GF-D8 (cell line): ENCODE measurements around the gene PLSCR2.
"Not testable (repeated sequence)": the region's sequence is repeated elsewhere in the genome, so short reads cannot be mapped to it uniquely, and the experiment has no call there.

ENCODE experiments used
- DNase-seq: peaks from one replicate; lab custom pipeline; 2025; lab: John Stamatoyannopoulos, UW

Gene PLSCR2, protein sequence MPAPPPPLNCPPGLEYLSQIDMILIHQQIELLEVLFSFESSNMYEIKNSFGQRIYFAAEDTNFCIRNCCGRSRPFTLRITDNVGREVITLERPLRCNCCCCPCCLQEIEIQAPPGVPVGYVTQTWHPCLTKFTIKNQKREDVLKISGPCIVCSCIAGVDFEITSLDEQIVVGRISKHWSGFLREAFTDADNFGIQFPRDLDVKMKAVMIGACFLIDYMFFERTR

DNA sequence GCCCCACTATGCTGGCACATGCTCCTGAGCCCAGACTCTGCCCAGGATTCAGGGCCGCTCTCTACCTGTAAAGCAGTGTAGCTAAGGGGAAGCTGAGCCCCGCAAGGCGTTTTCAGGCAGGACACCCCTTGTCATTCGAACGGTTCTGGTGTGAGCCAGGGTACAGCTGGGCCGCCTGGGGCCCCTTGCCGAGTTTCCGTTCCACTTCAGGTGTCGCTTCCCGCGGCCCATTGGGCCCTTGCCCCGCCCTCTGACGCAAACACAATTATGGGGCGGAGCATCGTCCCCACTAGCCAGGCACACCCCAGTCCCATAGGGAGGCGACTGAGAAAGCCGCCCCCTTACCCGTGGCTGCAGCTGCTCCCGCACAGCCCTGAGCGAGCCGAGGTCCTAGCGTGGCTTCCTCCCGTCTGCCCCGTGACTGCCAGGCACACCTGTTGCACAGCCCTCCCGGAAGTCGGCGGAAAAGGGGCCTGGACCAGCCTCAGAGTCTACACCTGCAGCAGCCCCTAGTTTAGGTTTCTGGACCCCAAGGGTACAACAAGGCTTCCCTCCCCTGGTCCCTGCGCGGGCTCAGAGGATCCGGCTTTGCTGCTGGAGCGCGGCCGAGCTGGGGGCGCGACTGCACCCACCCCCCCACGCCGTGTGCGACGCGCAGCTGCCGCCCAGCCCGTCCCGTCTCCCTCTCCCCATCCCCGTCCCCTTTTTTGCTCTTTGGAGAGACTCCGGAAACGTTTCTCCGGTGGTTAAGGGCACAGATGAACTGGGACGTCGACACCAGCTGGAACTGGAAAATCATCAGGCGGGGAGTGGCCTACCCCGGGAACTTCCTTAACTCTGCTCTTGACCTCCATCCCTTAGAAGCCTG is at the start of gene PLSCR2:
Gene PLSCR2, minus strand, starts transcription at position 412 of the 868 bp plus-strand sequence. CDS start 9,657 bp downstream, outside the sequence.
- DNase-seq = no peak

DNA sequence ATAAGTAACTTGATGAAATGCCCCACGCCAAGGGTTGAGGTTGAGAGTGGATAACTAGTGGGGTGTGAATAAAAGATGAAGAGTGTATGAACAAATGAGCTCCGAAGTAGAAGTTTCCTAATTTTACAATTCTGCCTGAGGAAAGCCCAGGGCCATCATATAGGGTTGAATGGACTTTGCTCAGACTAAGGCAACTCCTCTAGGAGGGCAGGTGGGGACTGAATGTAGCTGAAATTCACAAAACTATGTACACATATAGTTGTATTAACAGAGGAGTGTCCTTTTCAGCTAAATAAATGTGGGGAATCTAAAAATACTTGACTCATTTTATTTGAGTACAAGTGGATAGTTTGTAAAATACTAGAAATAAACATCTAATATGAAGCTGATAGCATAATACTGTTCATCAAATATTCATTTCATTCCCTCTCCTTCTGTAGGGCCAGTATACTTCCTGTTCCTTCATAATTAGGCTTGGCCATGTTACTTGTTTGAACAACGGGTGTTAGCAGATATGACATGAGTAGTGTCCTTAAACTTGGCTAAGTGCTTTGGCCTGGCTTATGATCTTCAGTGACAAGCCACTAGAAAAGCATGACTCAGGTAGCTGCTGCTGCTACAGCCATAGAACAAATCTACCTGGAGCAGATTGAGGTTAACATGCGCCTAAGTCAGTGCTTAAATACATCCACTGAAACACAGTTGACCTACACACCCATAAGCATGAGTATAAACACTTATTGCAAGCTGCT is 48.5 kb upstream of the PLSCR2 start:
- DNase-seq = no peak

DNA sequence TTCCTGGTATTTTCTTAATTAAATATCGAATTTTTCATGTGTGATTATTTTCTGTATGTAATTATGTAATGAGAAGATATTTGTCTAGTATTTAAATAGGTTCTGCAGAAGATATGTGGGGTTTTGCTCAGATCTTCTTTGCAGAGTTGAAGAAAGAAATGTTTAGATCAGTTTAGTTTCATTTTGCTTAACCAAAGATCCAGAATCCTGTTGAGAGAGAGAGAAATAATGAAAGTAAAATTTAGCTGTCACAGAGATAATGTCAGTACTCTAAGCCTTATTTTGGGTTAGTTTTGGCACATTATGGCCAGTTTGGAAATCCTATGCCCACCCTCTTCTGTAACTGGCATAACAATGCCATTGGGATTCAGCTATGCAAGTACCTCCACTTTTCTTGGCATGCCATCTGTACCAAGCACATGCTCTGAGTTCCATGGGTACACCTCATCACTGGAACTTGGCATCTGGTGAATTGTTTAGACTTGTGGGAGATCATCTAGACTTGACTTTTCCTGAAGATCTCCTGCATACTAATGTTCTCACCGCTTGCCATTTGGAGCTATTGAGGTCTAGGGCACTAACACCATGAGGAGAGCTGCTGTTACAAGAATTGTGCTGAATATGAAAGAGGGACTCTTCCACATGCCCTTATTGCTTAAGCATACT is 44.2 kb upstream of the PLSCR2 start:
- DNase-seq = no peak

DNA sequence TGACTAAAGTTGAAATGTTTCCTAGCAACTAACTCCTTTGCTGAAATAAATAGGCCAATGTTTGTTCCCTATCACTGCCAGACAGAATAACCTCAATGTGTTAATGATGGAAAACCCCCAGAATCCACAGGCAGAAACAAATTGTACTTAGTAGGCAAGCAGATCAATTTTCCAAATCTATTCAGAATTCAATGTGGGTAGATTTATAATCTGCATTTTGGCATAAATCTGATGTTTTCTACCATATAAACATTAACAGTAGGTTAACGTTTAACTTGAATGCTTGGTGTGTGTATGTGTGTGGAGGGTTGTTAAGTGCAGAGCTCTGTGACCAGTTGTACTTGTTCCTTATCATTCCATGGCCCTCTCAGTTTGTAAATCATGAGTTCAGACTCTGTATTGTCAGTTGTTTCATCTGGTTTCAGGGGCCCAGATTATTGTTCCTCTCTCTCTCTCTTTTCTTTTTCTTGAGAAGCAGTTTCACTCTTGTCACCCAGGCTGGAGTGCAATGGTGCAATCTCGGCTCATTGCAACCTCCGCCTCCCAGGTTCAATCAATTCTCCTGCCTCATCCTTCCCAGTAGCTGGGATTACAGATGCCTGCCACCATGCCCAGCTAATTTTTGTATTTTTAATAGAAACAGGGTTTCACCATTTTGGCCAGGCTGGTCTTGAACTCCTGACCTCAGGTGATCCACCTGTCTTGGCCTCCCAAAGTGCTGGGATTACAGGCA is 42.2 kb upstream of the PLSCR2 start:
- no peak for DNase-seq

DNA sequence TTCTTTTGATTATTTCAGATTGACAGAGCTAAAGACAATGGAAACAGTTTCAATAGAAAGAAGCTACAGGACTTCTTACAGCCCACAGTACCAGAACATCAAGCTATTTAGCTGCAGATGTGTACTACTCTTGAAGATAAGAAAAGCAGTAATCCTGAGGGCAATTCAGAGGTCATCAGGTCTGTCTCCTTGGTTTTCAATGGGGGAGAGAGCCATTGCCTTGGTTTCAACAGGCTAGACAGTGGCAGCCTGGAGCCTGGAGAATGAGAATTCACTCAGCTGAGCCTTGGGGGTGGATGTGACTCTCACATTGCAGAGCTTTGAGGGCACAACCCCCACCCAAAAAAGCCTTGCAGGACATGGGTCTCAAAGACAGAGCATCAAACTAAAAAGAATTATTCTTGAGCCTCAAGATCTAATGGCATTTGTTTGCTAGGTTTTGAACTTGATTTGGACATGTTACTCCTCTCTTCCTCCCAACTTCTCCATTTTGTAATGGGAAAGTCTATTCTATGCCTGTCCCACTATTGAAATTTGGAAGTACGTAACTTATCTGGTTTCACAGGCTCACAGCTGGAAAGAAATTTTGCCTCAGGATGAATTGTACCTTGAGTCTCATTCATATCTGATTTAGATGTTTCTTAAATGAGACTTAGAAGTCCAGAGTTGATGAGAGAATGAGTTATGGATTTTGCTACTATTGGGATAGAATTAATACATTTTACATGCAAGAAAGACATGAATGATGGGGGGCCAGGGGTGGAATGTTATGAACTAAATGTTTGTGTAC is 38.2 kb upstream of the PLSCR2 start:
- no peak for DNase-seq

DNA sequence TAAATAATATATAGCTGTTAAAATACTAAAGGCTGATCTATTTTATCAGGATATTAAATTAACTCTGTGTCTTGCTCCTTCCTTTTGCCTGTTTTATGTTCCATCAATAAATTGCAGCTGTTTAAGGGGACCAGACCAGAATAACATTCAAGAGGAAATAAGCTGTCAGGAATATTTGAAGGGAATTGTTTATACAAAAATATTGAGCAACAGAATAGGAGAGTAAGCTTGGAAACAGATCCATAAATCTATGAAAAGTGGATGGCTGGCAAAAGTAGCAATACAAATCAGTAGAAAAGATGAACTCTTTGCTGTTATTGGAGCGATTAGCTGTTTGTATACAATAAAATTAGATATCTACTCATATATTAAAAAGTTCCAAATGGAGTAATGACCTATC is 36.2 kb upstream of the PLSCR2 start:
- DNase-seq = no peak

DNA sequence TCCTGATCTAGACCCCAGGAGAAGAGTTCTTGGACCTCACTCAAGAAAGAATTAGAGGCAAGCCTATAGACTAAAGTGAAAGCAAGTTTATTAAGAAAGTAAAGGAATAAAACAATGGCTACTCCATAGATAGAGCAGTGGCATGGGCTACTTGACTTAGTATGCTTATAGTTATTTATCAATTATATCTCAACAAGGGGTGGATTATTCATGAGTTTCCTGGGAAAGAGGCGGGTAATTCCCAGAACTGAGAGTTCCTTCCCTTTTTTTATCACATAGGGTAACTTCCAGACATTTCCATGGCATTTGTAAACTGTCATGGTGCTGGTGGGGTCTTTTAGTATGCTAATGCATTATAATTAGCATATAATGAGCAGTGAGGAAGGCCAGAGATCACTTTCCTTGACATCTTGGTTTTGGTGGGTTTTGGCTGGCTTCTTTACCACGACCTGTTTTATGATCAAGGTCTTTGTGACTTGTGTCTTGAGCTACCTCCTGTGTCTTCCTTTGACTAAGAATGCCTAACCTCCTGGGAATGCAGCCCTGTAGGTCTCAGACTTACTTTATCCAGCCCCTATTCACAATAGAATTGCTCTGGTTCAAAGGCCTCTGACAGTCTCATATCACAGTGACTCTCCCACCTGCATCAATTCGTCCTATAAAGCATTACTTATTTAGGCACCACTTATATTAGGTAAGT is 35.3 kb upstream of the PLSCR2 start:
- no peak for DNase-seq

DNA sequence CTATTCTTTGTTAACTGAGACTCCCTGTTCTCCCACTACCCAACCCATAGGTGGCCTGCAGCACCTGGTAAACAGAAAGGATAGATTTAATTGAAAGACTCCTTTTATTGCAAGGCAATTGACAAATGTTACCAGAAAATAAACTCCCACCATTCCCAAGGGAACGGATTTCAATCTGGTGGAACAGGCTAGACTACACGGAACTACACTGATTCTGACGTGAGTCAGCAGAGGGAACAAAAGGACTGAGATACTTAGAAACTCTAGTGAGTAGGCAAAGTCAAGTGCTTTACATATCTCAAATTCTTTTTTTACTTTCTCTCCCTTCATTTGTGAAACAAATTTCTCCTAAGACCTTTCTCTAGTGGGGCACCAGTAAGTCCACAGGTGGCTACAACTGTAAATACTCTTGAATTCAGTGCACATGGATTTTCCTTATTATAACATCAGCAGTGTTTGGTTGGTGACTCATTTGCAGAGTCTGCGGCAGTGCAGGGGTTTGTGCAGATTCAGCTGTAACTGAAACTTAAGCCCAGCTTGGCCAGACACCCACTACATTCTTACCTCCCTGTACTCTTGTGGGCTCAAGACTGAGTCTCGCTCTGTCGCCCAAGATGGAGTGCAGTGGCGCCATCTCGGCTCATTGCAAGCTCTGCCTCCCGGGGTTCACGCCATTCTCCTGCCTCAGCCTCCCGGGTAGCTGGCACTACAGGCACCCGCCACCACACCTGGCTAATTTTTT is 34.3 kb upstream of the PLSCR2 start:
- no peak for DNase-seq

DNA sequence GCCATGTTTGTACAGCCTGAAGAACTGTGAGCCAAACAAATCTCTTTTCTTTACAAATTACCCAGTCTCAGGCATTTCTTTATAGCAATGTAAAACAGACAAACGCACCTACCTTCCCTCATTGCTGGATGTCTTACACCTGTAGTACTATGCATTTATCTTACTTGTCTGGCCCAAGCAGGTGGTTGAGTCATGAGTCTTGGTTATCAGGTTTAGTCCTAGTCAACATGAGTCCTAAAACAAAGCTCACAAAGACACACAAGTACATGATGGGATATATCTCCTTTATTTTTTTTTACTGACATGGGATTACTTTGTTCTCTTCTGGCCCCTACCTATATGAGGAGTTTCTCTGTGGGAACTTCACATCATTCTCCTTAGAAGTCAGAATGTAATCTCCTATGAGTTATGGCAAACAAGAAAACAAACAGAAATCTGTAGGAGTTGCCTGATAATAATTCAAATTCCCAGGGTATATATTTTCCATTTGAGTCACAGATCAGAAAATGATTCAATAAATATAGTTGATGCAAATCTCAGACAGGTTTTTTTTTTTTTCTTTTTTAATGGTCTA is 33.6 kb upstream of the PLSCR2 start:
- no peak for DNase-seq

DNA sequence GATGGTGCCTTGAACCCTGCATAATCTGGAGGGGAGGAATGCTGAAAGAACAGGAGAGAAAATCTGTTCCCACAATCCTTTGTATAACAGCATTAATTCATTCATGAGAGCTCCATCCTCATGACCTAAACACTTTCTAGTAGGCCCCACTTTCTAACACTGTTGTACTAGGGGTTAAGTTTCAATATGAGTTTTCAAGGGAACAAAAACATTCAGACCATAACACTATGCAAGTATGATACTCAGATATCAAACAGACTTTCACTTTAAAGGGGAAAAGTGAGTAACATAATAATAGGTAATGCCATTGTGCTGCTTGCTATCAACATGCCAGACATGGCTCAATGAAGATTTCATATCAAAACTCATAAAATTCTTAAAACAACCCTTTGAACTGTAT is 32.4 kb upstream of the PLSCR2 start:
- no peak for DNase-seq

DNA sequence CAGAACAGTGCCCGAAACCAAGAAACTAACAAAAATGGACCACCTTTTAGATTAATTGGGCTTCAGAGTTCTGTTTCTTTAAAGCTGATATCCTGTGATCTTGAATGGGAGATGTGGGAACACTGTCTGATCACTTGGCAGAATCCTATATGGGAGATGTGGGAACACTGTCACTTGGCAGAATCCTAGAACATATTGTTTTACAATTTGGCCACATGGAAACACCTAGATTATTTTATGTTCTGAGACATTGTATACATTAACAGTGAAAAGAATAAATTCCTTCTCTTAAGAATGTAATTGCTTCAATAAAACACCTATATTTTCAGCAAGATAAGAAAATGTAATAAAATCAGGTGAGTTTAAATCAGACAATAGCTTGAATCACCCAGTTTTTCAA is 30.3 kb upstream of the PLSCR2 start:
- no peak for DNase-seq

DNA sequence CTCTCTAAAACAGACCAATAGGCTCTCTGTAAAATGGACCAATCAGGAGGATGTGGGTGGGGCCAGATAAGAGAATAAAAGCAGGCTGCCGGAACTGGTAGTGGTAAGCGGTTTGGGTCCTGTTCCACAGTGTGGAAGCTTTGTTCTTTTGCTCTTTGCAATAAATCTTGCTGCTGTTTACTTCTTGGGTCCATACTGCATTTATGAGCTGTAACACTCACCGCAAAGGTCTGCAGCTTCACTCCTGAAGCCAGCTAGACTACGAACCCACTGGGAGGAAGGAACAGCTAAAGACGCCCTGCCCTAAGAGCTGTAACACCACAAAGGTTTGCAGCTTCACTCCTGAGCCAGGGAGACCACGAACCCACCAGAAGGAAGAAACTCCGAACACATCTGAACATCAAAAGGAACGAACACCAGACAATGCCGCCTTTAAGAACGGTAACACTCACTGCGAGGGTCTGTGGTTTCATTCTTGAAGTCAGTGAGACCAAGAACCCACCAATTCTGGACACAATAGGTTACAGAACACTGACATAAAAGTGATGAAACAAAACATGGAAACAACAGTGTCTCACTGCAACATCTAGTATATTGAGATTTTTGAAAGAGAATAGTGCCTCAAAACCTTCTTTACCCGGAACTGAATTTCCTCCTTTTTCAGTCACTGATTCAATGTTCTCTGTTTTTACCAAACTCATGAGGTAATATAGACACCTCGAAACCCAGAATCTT is 28.8 kb upstream of the PLSCR2 start:
- DNase-seq = no peak

DNA sequence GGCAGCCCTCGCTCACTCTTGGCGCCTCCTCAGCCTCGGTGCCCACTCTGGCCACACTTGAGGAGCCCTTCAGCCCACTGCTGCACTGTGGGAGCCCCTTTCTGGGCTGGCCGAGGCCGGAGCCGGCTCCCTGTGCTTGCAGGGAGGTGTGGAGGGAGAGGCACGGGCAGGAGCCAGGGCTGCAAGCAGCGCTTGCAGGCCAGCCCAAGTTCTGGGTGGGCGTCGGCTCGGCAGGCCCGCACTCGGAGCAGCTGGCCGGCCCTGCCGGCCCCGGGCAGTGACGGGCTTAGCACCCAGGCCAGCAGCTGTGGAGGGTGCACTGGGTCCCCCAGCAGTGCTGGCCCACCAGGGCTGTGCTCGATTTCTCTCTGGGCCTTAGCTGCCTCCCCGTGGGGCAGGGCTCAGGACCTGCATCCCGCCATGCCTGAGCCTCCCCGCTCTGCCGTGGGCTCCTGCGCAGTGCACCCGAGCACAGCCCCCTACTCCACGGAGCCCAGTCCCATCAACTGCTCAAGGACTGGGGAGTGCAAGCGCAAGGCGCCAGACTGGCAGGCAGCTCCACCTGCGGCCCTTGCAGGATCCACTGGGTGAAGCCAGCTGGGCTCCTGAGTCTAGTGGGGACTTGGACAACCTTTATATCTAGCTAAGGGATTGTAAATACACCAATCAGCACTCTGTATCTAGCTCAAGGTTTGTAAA is 27.9 kb upstream of the PLSCR2 start:
- not testable (repeated sequence) for DNase-seq

DNA sequence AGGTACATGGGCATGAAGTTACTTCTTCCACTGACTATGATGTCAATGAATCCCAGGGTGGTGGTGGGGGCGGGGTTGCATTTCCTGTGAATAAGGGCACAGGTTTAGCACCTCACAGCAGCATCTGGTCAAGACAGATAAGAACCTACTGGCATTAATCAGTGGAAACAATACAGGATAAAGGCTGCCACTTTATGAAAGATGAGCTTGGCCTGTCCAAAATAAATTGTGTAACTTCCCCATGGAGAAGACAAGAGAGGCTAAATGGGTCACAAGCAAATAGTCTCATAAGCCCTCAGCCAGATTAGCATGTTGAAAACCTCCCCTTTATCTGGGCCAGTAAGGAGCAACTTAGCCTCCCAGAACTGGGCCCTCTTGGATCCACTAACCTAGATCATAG is 27.4 kb upstream of the PLSCR2 start:
- DNase-seq = no peak

DNA sequence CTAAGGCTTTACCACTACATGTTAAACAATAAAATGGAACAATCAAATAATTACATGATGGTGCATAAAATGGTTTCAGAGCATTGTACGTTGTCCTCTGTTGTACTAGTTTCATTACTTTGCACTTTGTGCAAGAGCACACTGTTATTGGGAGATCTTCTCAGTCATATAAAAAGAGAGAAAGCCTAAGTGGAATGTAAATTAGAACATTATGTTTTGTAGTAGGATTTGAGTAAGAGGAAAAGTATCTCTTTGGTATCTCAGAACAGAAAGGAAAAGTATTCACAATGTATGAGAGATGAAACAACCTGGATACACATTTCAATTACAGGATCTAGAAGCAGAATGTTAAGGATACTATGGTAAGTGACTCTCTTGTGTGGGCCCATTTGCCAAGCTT is 26.9 kb upstream of the PLSCR2 start:
- no peak for DNase-seq

DNA sequence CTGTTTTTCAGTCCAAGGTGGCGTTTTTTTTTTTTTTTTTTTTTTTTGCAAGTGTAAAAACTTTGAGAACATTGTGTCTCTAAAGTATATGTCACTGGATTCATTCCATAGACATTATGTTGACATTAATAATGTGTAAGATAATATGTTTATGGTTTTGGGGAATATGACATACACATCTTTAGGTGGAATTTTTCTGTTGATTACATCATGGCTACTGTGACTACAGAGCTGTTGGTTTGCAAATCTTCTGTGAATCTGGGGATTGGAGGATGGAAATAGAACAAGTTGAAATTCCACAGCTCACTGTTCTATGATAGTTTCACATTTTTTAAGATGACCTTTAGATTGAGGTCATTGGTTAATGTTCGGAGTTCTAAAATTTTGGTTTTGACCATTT is 24.4 kb upstream of the PLSCR2 start:
- DNase-seq = no peak

DNA sequence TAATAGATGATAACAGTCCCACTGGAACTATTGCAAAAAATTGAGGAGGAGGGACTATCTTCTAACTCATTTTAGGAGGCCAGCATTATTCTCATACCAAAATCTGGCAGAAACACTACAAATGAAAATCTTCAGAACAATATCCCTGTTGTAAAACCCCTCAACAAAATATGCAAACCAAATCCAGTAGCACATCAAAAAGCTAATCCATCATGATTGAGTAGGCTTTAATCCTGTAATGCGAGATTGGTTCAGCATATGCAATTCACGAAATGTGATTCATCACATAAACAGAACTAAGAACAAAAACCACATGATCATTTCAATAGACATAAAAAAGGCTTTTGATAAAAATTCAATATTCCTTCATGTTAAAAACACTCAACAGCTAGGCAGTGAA is 23.9 kb upstream of the PLSCR2 start:
- DNase-seq = no peak

DNA sequence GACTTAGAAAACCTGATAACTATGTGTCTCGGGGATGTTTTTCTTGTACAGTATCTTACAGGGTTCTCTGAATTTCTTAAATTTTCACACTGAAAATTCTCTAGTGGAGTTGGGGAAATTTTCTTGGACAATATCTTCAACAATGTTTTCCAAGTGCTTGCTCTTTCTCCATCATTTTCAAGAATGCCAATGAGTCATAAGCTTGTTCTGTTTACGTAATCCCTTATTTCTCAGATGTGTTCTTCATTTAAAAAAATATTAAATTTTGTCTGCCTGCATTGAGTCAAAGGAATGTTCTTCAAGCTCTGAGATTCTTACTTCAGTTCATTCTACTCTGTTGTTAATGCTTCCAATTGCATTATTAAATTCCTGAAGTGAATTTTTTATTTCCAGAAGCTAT is 21.9 kb upstream of the PLSCR2 start:
- DNase-seq = no peak
